Hepatocyte (in vitro differentiated cells): ENCODE measurements around the gene PLD2.

Source experiments
- CTCF ChIP-seq: fragments of 200-600 bp; sonication (generic); IDR thresholded peaks from 2 replicates; pipeline ENCODE4 v1.5.1; 2016; ENCODE audit warnings: antibody characterized with exemption, mild to moderate bottlenecking; ENCODE audit not compliant: poor library complexity
- EZH2 ChIP-seq: fragments of 200-600 bp; sonication (generic); IDR thresholded peaks from 2 replicates; pipeline ENCODE4 v1.6.1; 2016; ENCODE audit warnings: antibody characterized with exemption, mild to moderate bottlenecking, borderline replicate concordance
- EZH2phosphoT487 ChIP-seq: fragments of 200-600 bp; sonication (generic); IDR thresholded peaks from one replicate; pipeline ENCODE4 v1.6.1; 2018; ENCODE audit warnings: antibody characterized with exemption, mild to moderate bottlenecking, low read depth, moderate library complexity; ENCODE audit not compliant: unreplicated experiment, severe bottlenecking

DNA sequence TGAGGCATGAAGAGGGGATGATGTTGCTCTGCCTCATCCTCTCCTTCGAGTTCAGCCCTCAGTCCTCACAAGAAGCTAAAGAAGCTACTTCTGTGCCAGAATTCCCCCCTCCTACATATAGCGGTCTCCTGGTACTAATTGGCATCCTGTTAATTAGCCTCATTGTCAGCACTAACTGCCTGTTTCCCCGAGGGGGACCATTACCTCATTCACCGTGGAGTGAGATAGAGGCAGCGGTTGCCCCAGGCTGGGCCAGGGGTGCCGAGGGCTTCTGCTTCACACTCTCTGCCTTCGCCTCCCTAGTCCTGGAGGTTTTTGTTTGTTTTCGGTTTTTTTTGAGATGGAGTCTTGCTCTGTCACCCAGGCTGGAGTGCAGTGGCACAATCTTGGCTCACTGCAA is 20.4 kb downstream of the PLD2 start:
- TF ChIP-seq CTCF (no peak), EZH2phosphoT487 (no peak), EZH2 (no peak)
